Psoas muscle (tissue), 8 donors: ENCODE measurements around the gene ROR2. TPM values are rescaled to one million over a fixed set of nuclear protein-coding genes. Genes with fewer than 3 reads are reported as not detected.

Experiments
- ATAC-seq, 4 donors: fragments of 200-7000 bp; cut with Tn5 transposase; one replicate each; pipeline ENCODE4 v1.9.1; 2020; ENCODE audit warnings: moderate library complexity in 3 of 4, mild to moderate bottlenecking in 2 of 4
- DNase-seq, 2 donors: peaks; one replicate each; pipeline ENCODE4 v3.0.0-alpha.2; 2020
- H3K27ac ChIP-seq: fragments of 200-600 bp; one replicate; pipeline ENCODE4 v1.8.0; 2022
- H3K27me3 ChIP-seq, 3 donors: fragments of 200-600 bp in 1 of 3; one replicate each; pipeline versions ENCODE4 v1.6.1 to v1.8.0; 2013 to 2022; ENCODE audit warnings: low read length in 2 of 3, mild to moderate bottlenecking in 2 of 3, moderate library complexity in 1 of 3; ENCODE audit not compliant: insufficient read depth in 3 of 3
- H3K36me3 ChIP-seq, 2 donors: fragments of 200-600 bp in 1 of 2; one replicate each; pipeline versions ENCODE4 v1.6.1 to v1.8.0; 2013 to 2022; ENCODE audit warnings: low read depth in 1 of 2, mild to moderate bottlenecking in 1 of 2, moderate library complexity in 1 of 2; ENCODE audit not compliant: insufficient read depth in 1 of 2
- H3K4me1 ChIP-seq: fragments of 200-600 bp; one replicate; pipeline ENCODE4 v1.8.0; 2022
- H3K4me3 ChIP-seq: fragments of 200-600 bp; one replicate; pipeline ENCODE4 v1.8.0; 2022; ENCODE audit warnings: mild to moderate bottlenecking
- H3K9me3 ChIP-seq: fragments of 200-600 bp; one replicate; pipeline ENCODE4 v1.8.0; 2022
- WGBS, 3 donors: extraction: QIAGEN DNeasy Blood & Tissue Kit; methylation state at CpG; one replicate each; pipeline versions ENCODE4 v1.1.6 to v1.1.7; 2013; 5-methylcytosine and 5-hydroxymethylcytosine counted together
- intact Hi-C, 2 donors: fragments of 100-400 bp; cut with DNase I; formaldehyde crosslinking; loops; one replicate each; pipeline versions ENCODE4 v1.11.0 to v1.14.2; 2022
- polyA plus RNA-seq, 3 donors: library from polyadenylated mRNA; stranded (reverse); fragments of 200-250 nt; gene quantifications; one replicate each; pipeline ENCODE4 v1.2.3, GENCODE V29; 2013
- total RNA-seq, 4 donors: library from RNA; stranded (reverse); fragmentation: NEBNext Ultra II Directional in 2 of 4; extraction: Animal tissue kit (Norgen Biotek cat#: 25700) in 2 of 4; gene quantifications; one replicate each; pipeline versions ENCODE4 v1.2.1 to v1.2.4, GENCODE V29; 2021 to 2023
- TF ChIP-seq, protein P1 (sequence below): fragments of 200-600 bp; IDR thresholded peaks from one replicate; pipeline ENCODE4 v1.8.0; 2022; ENCODE audit warnings: antibody characterized with exemption
- donor health status: healthy with polysubstance abuse.
- donor health status: DM: no; HTN: no; CAD: no; lungs with moderate emphysema.
- donor health status: Bipolar disorder and iron deficiency.
- donor health status: healthy.
- donor health status: DM: yes; HTN: yes; CAD: no.
- donor health status: DM: no; HTN: no; CAD: no.
- donor health status: DM: no; HTN: no; CAD: no.
- donor health status: DM: yes; HTN: yes; CAD: no.

The ROR2 gene
- total and polyA plus RNA-seq, 7 donors: 0.05 to 0.52 (median 0.15) TPM

DNA sequence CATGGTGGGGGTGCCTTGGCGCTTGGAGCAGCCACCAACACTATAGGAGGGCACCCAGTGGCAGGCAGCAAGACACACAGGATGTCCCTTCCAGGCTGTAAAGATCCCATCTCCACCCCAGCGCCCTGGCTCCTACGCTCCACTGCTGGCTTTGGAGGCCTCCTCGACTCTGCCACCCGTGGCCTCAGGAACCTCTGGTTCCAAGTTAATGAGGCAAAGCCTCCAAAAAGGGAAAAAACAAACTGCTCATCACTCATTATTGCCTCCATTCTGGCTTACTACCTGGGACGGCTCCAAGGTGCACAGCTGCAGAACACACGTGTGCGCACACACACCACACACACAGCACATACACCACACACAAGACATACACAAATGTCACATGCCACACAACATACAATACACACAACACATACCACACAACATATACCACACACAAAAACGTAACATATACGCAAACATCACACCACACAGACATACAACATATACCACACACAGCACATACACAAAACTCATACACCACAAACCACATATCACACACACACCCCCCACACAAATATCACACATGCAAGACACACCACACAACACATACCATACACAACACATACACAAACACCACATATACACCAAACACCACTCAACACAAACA is 45.3 kb downstream of the ROR2 start:
- TF ChIP-seq, protein P1, sequence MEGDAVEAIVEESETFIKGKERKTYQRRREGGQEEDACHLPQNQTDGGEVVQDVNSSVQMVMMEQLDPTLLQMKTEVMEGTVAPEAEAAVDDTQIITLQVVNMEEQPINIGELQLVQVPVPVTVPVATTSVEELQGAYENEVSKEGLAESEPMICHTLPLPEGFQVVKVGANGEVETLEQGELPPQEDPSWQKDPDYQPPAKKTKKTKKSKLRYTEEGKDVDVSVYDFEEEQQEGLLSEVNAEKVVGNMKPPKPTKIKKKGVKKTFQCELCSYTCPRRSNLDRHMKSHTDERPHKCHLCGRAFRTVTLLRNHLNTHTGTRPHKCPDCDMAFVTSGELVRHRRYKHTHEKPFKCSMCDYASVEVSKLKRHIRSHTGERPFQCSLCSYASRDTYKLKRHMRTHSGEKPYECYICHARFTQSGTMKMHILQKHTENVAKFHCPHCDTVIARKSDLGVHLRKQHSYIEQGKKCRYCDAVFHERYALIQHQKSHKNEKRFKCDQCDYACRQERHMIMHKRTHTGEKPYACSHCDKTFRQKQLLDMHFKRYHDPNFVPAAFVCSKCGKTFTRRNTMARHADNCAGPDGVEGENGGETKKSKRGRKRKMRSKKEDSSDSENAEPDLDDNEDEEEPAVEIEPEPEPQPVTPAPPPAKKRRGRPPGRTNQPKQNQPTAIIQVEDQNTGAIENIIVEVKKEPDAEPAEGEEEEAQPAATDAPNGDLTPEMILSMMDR: no peak
- DNase-seq (no peak), ATAC-seq (no peak)
- H3K9me3 ChIP-seq: no peaks in the 10 kb centered on the region
- intact Hi-C loops: no loop called here
- H3K27ac ChIP-seq: no peak overlapping the region
- no peaks in the 10 kb centered on the region for H3K36me3 ChIP-seq
- H3K27me3 ChIP-seq: peaks cover 0 to 11% (median 4%) of the 10 kb centered on the region in 3 donors
- no peaks in the 10 kb centered on the region for H3K4me1 ChIP-seq
- H3K4me3 ChIP-seq: no peak overlapping the region
- WGBS, 3 donors: 85 to 86% (median 86%) methylated on average over 10 of the region's 10 CpGs

DNA sequence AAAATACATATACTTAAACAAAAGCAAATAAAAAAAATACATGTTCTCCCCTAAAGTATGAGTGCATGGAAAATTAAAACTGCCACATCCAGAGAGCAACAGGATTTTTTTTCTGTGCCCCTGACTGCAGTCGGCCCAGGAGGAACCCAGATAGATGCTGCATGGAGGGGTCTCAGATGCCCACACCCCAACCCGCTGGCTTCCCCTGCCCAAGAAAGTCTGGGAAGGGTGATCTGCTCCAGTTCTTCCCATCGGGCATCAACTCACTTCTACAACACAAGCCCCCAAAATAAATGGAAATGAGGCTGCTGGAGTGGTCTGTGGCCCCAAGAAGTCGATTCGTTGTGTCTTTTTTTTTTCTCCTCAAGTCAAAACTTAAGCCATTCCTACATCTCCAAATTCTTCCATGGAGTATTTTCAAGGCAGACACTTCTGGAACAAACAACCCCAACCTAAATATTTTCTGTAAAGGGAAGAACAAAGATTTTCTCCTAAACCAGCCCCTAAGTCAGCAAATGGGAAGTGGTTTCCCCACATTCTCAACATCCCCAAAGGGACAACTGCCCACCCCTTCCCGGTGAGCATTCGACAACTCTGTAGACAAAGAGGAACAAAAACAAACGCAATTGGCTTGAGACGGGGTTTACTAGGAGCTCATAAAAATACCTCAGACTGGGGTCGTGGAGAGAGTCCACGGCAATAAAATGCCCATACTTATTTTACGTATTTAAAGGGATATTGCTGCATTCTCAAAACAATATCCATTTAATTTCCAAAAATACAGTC is 46.7 kb downstream of the ROR2 start:
- peaks cover 0 to 23% (median 4%) of the 10 kb centered on the region in 3 donors for H3K27me3 ChIP-seq
- no peak overlapping the region for H3K4me3 ChIP-seq
- no peaks in the 10 kb centered on the region for H3K36me3 ChIP-seq
- H3K4me1 ChIP-seq: no peaks in the 10 kb centered on the region
- no peak overlapping the region for H3K27ac ChIP-seq
- DNase-seq (no peak), ATAC-seq (no peak)
- intact Hi-C loops: no loop called here
- 47 to 53% (median 49%) methylated on average over 12 of the region's 12 CpGs for WGBS, 3 donors
- TF ChIP-seq, protein P1: no peak
- no peaks in the 10 kb centered on the region for H3K9me3 ChIP-seq

DNA sequence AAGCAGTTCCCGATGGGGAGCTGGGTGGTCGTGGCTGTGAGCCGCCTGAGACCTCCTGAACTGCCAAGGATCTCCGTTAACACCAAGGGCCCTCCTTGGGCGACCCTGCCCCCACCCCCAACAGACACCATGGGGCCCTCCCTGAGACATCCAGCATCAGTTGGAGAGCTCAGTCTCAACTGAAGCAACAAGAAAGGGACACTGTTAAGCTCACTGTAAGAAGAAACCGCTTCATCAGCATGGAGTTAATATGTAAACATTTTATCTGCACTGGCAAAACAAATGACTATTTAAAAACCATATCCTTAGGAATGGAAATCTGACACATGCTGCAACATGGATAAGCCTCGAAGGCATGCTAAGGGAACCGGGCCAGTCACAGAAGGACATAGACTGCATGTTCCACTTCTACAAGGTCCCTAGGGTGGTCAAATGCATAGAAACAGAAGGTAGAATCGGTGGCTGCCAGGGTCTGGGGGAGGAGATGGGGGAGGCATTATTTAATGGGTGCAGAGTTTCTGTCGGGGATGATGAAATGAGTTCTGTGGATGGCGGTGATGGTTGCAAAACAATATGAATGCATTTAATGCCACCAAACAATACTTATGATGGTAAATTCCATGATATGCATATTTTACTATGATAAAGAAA is 47.4 kb downstream of the ROR2 start:
- no peak for ATAC-seq
- H3K4me3 ChIP-seq: no peak overlapping the region
- peaks cover 0 to 29% (median 6%) of the 10 kb centered on the region in 3 donors for H3K27me3 ChIP-seq
- no peaks in the 10 kb centered on the region for H3K36me3 ChIP-seq
- WGBS, 3 donors: 63 to 65% (median 65%) methylated on average over 11 of the region's 11 CpGs
- no peaks in the 10 kb centered on the region for H3K4me1 ChIP-seq
- intact Hi-C loops: no loop called here
- DNase-seq: no peak
- TF ChIP-seq, protein P1: no peak
- no peaks in the 10 kb centered on the region for H3K9me3 ChIP-seq
- H3K27ac ChIP-seq: no peak overlapping the region

DNA sequence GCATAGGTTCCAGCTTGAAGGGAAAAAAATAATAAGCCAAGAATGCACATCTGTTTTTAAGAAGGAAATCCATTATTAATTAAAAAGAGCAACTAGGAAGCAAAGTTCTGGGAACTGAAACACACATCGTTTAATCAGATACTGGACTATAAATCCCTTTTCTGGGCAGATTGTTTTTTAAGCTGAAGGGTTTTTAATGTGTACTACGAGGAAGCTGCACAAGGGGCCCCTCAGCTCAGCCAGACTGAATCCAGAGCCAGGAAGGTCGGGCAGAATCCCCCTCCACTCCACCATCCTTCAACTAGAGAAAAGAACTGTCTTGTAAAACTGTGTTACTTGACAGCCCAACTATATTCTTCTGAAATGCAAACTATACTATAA is 49.2 kb downstream of the ROR2 start:
- DNase-seq (no peak), ATAC-seq (no peak)
- TF ChIP-seq, protein P1: no peak
- Histone ChIP-seq H3K9me3 (no peaks in the 10 kb centered on the region), H3K36me3 (no peaks in the 10 kb centered on the region), H3K4me1 (no peaks in the 10 kb centered on the region), H3K27ac (no peak overlapping the region), H3K27me3 (peaks cover 0 to 33% (median 4%) of the 10 kb centered on the region in 3 donors), H3K4me3 (no peak overlapping the region)
- 31 to 41% (median 35%) methylated on average over 3 of the region's 3 CpGs for WGBS, 3 donors
- intact Hi-C loops: no loop called here
